Peyer's patch (tissue), 4 donors: ENCODE data around the gene KRTAP13-1.

ENCODE experiments used
- POLR2A ChIP-seq, 2 donors: fragments of 450-650 bp; IDR thresholded peaks; one replicate each; pipeline ENCODE4 v1.5.1; 2017; ENCODE audit warnings: antibody characterized with exemption in 2 of 2, mild to moderate bottlenecking in 2 of 2, moderate library complexity in 2 of 2
- TF ChIP-seq, protein P1 (sequence below), 6 experiments: fragments of 450-650 bp in 4 of 6; fragments of 200-600 bp in 2 of 6; sonication (generic) in 1 of 6; IDR thresholded peaks; one replicate each; pipeline ENCODE4 v1.5.1; 2017 to 2019; ENCODE audit warnings: antibody characterized with exemption in 6 of 6, mild to moderate bottlenecking in 3 of 6, moderate library complexity in 1 of 6

DNA sequence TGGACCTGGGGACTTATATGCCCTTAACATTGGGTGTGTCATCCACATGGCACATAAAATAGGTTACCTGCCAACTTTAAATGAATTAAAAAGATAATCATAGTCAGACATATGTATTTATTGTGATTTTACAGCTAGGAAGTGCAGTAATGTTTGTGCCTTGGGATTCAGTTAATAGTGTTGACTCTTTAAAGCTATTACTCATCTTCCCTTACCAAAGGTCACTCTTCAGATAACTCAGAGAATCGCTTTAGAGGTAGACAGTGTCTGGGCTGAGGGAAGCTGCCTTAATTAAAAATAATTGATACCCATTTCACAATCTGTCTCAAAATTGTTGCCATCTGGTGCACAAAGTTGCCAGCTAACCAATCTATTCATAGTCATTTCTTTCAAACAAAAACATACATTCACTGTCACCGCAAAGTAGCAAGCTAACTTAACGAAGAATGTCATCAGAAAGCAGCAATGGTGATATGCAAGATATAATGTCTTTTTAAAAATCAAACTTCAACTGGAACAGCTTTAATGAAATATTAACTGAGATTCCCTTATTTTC is 41.3 kb downstream of the KRTAP13-1 start:
- TF ChIP-seq, protein P1, sequence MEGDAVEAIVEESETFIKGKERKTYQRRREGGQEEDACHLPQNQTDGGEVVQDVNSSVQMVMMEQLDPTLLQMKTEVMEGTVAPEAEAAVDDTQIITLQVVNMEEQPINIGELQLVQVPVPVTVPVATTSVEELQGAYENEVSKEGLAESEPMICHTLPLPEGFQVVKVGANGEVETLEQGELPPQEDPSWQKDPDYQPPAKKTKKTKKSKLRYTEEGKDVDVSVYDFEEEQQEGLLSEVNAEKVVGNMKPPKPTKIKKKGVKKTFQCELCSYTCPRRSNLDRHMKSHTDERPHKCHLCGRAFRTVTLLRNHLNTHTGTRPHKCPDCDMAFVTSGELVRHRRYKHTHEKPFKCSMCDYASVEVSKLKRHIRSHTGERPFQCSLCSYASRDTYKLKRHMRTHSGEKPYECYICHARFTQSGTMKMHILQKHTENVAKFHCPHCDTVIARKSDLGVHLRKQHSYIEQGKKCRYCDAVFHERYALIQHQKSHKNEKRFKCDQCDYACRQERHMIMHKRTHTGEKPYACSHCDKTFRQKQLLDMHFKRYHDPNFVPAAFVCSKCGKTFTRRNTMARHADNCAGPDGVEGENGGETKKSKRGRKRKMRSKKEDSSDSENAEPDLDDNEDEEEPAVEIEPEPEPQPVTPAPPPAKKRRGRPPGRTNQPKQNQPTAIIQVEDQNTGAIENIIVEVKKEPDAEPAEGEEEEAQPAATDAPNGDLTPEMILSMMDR (IDR thresholded peaks at IDR 0.05) = no peak
- TF ChIP-seq POLR2A (IDR thresholded peaks at IDR 0.05) = no peak
